ENCODE measurements around the gene MAML1.

MAML1 gene

GRCh38 chr5:179794575-179794974, 62.0 kb downstream of the MAML1 start:
- no peak overlapping the region for H3K27ac ChIP-seq (ENCODE audit: low read depth, low read length, severe bottlenecking)
- peaks cover 8% of the 10 kb centered on the region for H3K4me1 ChIP-seq (ENCODE audit: control insufficient read depth, insufficient read depth, low read length, poor library complexity, severe bottlenecking)
- H3K36me3 ChIP-seq (ENCODE audit: control insufficient read depth, insufficient read depth, low read length): peaks cover 31% of the 10 kb centered on the region
- 92 to 100% methylated on average over 2 to 3 of the region's 3 CpGs for WGBS, 2 experiments (ENCODE audit: insufficient coverage in 2 of 2)
- no peak overlapping the region for H3K4me3 ChIP-seq (ENCODE audit: extremely low read depth, insufficient read depth, low read length, poor library complexity, severe bottlenecking)
- H3K9me3 ChIP-seq (ENCODE audit: control insufficient read depth, low read length): no peaks in the 10 kb centered on the region

GRCh38 chr5:179795049-179795862, 62.6 kb downstream of the MAML1 start:
- Histone ChIP-seq H3K36me3 (ENCODE audit: control insufficient read depth, insufficient read depth, low read length) (peaks cover 38% of the 10 kb centered on the region), H3K4me3 (ENCODE audit: extremely low read depth, insufficient read depth, low read length, poor library complexity, severe bottlenecking) (peak overlapping the region; percentile 47), H3K27ac (ENCODE audit: low read depth, low read length, severe bottlenecking) (no peak overlapping the region), H3K9me3 (ENCODE audit: control insufficient read depth, low read length) (no peaks in the 10 kb centered on the region), H3K4me1 (ENCODE audit: control insufficient read depth, insufficient read depth, low read length, poor library complexity, severe bottlenecking) (peaks cover 8% of the 10 kb centered on the region)
- 6 to 8% methylated on average over 41 to 49 of the region's 53 CpGs for WGBS, 2 experiments (ENCODE audit: insufficient coverage in 2 of 2)

GRCh38 chr5:179795863-179796833, 63.5 kb downstream of the MAML1 start:
- peak overlapping the region; percentile 47 for H3K4me3 ChIP-seq (ENCODE audit: extremely low read depth, insufficient read depth, low read length, poor library complexity, severe bottlenecking)
- peak overlapping the region; percentile 29 for H3K27ac ChIP-seq (ENCODE audit: low read depth, low read length, severe bottlenecking)
- no peaks in the 10 kb centered on the region for H3K9me3 ChIP-seq (ENCODE audit: control insufficient read depth, low read length)
- 4 to 6% methylated on average over 73 to 111 of the region's 113 CpGs for WGBS, 2 experiments (ENCODE audit: insufficient coverage in 2 of 2)
- peaks cover 8% of the 10 kb centered on the region for H3K4me1 ChIP-seq (ENCODE audit: control insufficient read depth, insufficient read depth, low read length, poor library complexity, severe bottlenecking)
- peaks cover 45% of the 10 kb centered on the region for H3K36me3 ChIP-seq (ENCODE audit: control insufficient read depth, insufficient read depth, low read length)

- Histone ChIP-seq H3K36me3 (ENCODE audit: control insufficient read depth, insufficient read depth, low read length) (peaks cover 48% of the 10 kb centered on the region), H3K4me3 (ENCODE audit: extremely low read depth, insufficient read depth, low read length, poor library complexity, severe bottlenecking) (peak overlapping the region; percentile 47), H3K27ac (ENCODE audit: low read depth, low read length, severe bottlenecking) (peak overlapping the region; percentile 16), H3K9me3 (ENCODE audit: control insufficient read depth, low read length) (no peaks in the 10 kb centered on the region), H3K4me1 (ENCODE audit: control insufficient read depth, insufficient read depth, low read length, poor library complexity, severe bottlenecking) (peaks cover 8% of the 10 kb centered on the region)
- 87 to 89% methylated on average over 13 to 19 of the region's 21 CpGs for WGBS, 2 experiments (ENCODE audit: insufficient coverage in 2 of 2)
Observed at GRCh38 chr5:179796877-179797608, 64.4 kb downstream of the MAML1 start.

GRCh38 chr5:179797741-179798140, 65.1 kb downstream of the MAML1 start:
- Histone ChIP-seq H3K9me3 (ENCODE audit: control insufficient read depth, low read length) (no peaks in the 10 kb centered on the region), H3K27ac (ENCODE audit: low read depth, low read length, severe bottlenecking) (no peak overlapping the region), H3K4me3 (ENCODE audit: extremely low read depth, insufficient read depth, low read length, poor library complexity, severe bottlenecking) (no peak overlapping the region), H3K36me3 (ENCODE audit: control insufficient read depth, insufficient read depth, low read length) (peaks cover 54% of the 10 kb centered on the region), H3K4me1 (ENCODE audit: control insufficient read depth, insufficient read depth, low read length, poor library complexity, severe bottlenecking) (peaks cover 8% of the 10 kb centered on the region)
- WGBS, 2 experiments (ENCODE audit: insufficient coverage in 2 of 2): 96% methylated on average over 29 to 30 of the region's 30 CpGs

- Histone ChIP-seq H3K27ac (ENCODE audit: low read depth, low read length, severe bottlenecking) (no peak overlapping the region), H3K4me1 (ENCODE audit: control insufficient read depth, insufficient read depth, low read length, poor library complexity, severe bottlenecking) (peaks cover 7% of the 10 kb centered on the region), H3K9me3 (ENCODE audit: control insufficient read depth, low read length) (no peaks in the 10 kb centered on the region), H3K36me3 (ENCODE audit: control insufficient read depth, insufficient read depth, low read length) (peaks cover 55% of the 10 kb centered on the region), H3K4me3 (ENCODE audit: extremely low read depth, insufficient read depth, low read length, poor library complexity, severe bottlenecking) (no peak overlapping the region)
- 94 to 96% methylated on average over 12 to 16 of the region's 23 CpGs for WGBS, 2 experiments (ENCODE audit: insufficient coverage in 2 of 2)
Observed at GRCh38 chr5:179798144-179798770, 65.6 kb downstream of the MAML1 start.

- 96 to 98% methylated on average over 32 to 36 of the region's 36 CpGs for WGBS, 2 experiments (ENCODE audit: insufficient coverage in 2 of 2)
- peaks cover 55% of the 10 kb centered on the region for H3K36me3 ChIP-seq (ENCODE audit: control insufficient read depth, insufficient read depth, low read length)
- H3K9me3 ChIP-seq (ENCODE audit: control insufficient read depth, low read length): no peaks in the 10 kb centered on the region
- H3K4me1 ChIP-seq (ENCODE audit: control insufficient read depth, insufficient read depth, low read length, poor library complexity, severe bottlenecking): peaks cover 9% of the 10 kb centered on the region
- H3K4me3 ChIP-seq (ENCODE audit: extremely low read depth, insufficient read depth, low read length, poor library complexity, severe bottlenecking): no peak overlapping the region
- H3K27ac ChIP-seq (ENCODE audit: low read depth, low read length, severe bottlenecking): no peak overlapping the region
Observed at GRCh38 chr5:179798771-179799643, 66.4 kb downstream of the MAML1 start.

- peaks cover 56% of the 10 kb centered on the region for H3K36me3 ChIP-seq (ENCODE audit: control insufficient read depth, insufficient read depth, low read length)
- H3K9me3 ChIP-seq (ENCODE audit: control insufficient read depth, low read length): no peaks in the 10 kb centered on the region
- WGBS, 2 experiments (ENCODE audit: insufficient coverage in 2 of 2): 97 to 100% methylated on average over 4 to 5 of the region's 5 CpGs
- no peak overlapping the region for H3K4me3 ChIP-seq (ENCODE audit: extremely low read depth, insufficient read depth, low read length, poor library complexity, severe bottlenecking)
- H3K27ac ChIP-seq (ENCODE audit: low read depth, low read length, severe bottlenecking): no peak overlapping the region
- H3K4me1 ChIP-seq (ENCODE audit: control insufficient read depth, insufficient read depth, low read length, poor library complexity, severe bottlenecking): peaks cover 15% of the 10 kb centered on the region
Observed at GRCh38 chr5:179799644-179799973, 67.0 kb downstream of the MAML1 start.

- Histone ChIP-seq H3K36me3 (ENCODE audit: control insufficient read depth, insufficient read depth, low read length) (peaks cover 59% of the 10 kb centered on the region), H3K4me1 (ENCODE audit: control insufficient read depth, insufficient read depth, low read length, poor library complexity, severe bottlenecking) (peaks cover 20% of the 10 kb centered on the region), H3K27ac (ENCODE audit: low read depth, low read length, severe bottlenecking) (no peak overlapping the region), H3K9me3 (ENCODE audit: control insufficient read depth, low read length) (no peaks in the 10 kb centered on the region), H3K4me3 (ENCODE audit: extremely low read depth, insufficient read depth, low read length, poor library complexity, severe bottlenecking) (no peak overlapping the region)
- 98 to 99% methylated on average over 12 to 18 of the region's 21 CpGs for WGBS, 2 experiments (ENCODE audit: insufficient coverage in 2 of 2)
Observed at GRCh38 chr5:179800071-179800695, 67.6 kb downstream of the MAML1 start.
